Activated naive CD4-positive, alpha-beta T cell treated with anti-CD3 and anti-CD28 coated beads, Interleukin-2, amount 50 U/mL, for 24 hours (primary cell): ENCODE results near the gene RPS16.

Experiments
- H3K27ac Mint-ChIP-seq: one replicate; pipeline ENCODE4 v1.8.0; 2021; ENCODE audit warnings: mild to moderate bottlenecking, mixed read lengths
- H3K27me3 Mint-ChIP-seq: one replicate; pipeline ENCODE4 v1.8.0; 2021; ENCODE audit warnings: mixed read lengths
- H3K36me3 Mint-ChIP-seq: one replicate; pipeline ENCODE4 v1.8.0; 2021; ENCODE audit warnings: mixed read lengths
- H3K4me1 Mint-ChIP-seq: one replicate; pipeline ENCODE4 v1.8.0; 2021; ENCODE audit warnings: mixed read lengths
- H3K4me3 Mint-ChIP-seq: one replicate; pipeline ENCODE4 v1.8.0; 2021; ENCODE audit warnings: mild to moderate bottlenecking, mixed read lengths
- H3K9me3 Mint-ChIP-seq: one replicate; pipeline ENCODE4 v1.8.0; 2021; ENCODE audit warnings: mixed read lengths

The RPS16 gene

DNA sequence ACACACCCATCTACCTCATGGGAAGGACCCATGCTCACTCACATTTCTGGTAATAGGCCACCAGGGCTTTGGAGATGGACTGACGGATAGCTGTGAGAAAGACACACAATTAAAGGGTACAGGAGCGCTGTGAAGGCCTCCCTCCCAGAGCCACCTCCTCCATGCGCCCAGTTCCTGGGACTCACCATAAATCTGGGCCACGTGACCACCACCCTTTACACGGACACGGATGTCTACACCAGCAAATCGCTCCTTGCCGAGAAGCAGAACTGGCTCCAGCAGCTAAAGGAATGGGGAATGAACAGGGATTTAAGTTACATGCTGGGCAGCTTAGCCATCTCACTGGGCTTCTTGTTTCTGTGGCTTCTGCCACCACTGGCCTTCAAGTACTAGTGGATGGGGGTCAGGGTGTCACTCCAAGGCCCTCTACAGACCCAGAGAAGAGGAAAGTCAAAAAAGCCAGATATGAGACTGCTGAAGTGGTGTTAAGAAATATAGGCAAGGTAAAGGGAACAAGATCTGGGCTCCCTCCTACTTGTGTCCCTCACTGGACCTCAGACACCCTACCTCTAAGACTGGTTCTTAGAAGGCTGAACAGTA, 2.2 kb downstream of the RPS16 start:
- Mint-ChIP-seq H3K27ac (peak overlapping the region; percentile 87), H3K36me3 (peaks cover 20% of the 10 kb centered on the region), H3K4me3 (peak overlapping the region; percentile 99), H3K4me1 (peaks cover 45% of the 10 kb centered on the region), H3K9me3 (no peaks in the 10 kb centered on the region), H3K27me3 (no peaks in the 10 kb centered on the region)

DNA sequence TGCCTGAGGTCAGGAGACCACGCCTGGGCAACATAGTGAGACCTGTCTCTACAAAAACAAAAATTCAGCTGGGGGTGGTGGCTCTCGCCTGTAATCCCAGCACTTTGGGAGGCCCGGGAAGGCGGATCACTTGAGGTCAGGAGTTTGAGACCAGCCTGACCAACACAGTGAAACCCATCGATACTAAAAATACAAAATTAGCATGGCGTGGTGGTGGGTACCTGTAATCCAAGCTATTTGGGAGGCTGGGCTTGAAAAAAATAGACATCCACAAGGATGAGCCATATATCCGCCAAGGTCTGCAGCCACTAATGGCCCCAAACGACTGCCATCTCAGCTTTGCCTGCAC, 3.1 kb downstream of the RPS16 start:
- no peaks in the 10 kb centered on the region for H3K27me3 Mint-ChIP-seq
- H3K4me1 Mint-ChIP-seq: peaks cover 45% of the 10 kb centered on the region
- H3K27ac Mint-ChIP-seq: peak overlapping the region; percentile 84
- peaks cover 20% of the 10 kb centered on the region for H3K36me3 Mint-ChIP-seq
- H3K4me3 Mint-ChIP-seq: peak overlapping the region; percentile 61
- no peaks in the 10 kb centered on the region for H3K9me3 Mint-ChIP-seq

DNA sequence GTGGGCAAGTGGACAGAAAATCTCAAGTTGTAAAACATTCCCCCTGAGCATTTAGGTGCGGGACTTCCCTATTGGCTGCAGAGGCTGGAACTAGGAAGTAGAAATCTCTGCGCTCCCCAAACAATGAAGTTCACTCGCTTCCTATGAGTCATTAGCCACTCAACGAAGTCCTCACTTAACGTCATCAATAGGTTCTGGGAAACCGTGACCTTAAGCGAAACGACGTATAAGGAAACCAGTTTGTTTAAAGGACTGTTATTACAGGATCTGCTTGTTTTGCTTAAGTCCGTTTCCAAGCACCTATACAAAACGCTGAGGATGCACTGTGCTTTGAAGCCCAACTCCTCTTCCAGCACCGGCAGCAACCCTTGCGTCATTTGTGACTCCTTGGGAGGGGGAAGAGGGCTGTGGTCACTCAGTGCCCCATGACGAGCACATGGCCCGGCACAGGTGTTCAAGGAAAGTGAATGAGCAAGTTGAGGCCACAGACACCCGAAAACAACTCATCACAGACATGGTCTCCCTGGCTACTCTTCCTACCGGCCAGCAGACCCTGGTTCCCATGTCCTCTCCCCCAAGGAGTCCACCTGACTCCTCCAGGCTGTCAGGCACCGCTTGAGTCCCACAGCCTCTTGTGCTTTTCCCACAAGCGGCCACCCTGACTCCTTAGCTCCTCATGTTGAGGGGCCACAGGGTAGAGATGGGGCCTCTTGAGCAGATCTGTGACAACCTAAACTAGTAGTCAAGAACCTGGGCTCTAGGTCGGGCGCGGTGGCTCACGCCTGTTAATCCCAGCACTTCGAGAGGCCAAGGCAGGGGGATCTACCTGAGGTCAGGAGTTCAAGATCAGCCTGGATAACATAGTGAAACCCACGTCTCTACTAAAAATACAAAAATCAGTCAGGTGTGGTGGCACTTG, 4.8 kb downstream of the RPS16 start:
- Mint-ChIP-seq H3K36me3 (peaks cover 20% of the 10 kb centered on the region), H3K4me3 (peak overlapping the region; percentile 30), H3K9me3 (no peaks in the 10 kb centered on the region), H3K27me3 (no peaks in the 10 kb centered on the region), H3K4me1 (peaks cover 36% of the 10 kb centered on the region), H3K27ac (peak overlapping the region; percentile 41)

DNA sequence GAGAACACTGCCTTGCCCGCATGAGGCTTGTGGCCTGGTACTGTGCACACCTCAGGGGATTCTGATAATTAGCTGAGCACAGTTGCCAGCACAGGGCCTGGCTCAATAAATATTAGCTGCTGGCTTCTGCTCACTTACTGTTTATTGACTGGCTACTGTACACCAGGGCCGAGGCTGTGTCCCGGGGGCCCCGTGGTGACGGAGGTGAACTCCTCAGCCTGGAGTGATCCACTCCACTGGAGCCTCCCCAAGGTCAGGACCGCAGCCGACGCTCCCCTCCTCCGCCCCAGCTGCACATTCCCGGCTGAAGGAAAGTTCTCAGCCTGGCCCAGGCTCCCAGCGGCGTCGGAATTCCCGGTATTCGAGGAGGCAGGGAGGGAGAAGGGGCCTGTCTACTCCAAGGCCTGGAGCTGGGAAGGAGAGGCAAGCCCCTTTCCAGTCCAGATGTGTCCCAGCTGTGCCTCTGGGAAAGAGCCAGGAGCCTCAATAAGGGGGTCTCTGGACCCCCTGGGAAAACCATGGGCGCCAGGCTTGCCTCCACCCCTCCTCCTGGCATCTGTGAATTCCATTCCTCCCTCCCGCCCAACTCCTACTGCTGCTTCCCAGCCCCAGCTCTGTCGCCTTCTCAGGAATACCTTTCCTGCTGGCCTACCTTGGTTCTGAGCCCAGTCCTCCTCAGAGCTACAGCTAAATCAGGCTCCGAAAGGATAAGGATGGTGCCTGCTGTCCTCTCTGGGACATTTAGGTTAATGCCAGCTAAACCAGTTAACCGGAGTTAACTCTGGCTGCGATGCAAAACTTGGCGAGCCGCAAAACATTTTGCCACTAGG, 7.3 kb downstream of the RPS16 start:
- Mint-ChIP-seq H3K4me1 (peaks cover 19% of the 10 kb centered on the region), H3K4me3 (no peak overlapping the region), H3K9me3 (no peaks in the 10 kb centered on the region), H3K27ac (no peak overlapping the region), H3K36me3 (peaks cover 7% of the 10 kb centered on the region), H3K27me3 (no peaks in the 10 kb centered on the region)

DNA sequence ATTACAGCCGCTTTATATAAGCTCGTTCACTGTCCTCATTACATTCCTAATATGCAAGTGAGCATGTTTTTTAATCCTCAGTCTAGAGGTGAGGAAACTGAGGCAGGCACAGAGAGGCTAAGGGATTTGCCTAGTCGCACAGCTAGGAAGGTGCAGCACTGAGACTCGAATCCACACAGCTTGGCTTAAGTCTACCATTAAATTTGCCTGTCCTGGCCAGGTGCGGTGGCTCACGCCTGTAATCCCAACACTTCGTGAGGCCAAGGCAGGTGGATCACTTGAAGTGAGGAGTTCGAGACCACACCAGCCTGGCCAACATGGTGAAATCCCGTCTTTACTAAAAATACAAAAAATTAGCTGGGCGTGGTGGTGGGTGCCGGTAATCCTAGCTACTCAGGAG, 8.0 kb downstream of the RPS16 start:
- Mint-ChIP-seq H3K27me3 (no peaks in the 10 kb centered on the region), H3K27ac (no peak overlapping the region), H3K36me3 (peaks cover 3% of the 10 kb centered on the region), H3K9me3 (no peaks in the 10 kb centered on the region), H3K4me1 (peaks cover 11% of the 10 kb centered on the region), H3K4me3 (no peak overlapping the region)

DNA sequence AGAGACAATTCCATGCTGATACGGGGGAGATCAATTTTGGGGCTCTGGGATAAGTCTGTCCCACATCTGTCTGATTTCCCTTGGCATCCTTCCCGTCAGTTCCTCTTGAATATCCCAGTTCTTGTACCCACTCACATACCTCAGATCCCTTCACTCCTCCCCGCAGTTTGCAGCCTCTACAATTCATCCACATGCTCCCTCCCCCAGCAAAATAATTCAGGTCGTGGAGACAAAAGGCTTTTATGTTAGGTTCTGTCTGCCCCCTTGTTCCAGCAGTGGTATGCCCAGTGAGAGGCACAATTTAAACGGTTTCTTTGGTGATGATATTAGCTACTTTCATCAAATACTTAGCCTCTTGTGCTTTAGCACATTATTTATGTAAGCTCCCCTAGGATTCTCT, 9.6 kb downstream of the RPS16 start:
- Mint-ChIP-seq H3K9me3 (no peaks in the 10 kb centered on the region), H3K4me3 (no peak overlapping the region), H3K36me3 (no peaks in the 10 kb centered on the region), H3K4me1 (peaks cover 6% of the 10 kb centered on the region), H3K27ac (no peak overlapping the region), H3K27me3 (no peaks in the 10 kb centered on the region)

DNA sequence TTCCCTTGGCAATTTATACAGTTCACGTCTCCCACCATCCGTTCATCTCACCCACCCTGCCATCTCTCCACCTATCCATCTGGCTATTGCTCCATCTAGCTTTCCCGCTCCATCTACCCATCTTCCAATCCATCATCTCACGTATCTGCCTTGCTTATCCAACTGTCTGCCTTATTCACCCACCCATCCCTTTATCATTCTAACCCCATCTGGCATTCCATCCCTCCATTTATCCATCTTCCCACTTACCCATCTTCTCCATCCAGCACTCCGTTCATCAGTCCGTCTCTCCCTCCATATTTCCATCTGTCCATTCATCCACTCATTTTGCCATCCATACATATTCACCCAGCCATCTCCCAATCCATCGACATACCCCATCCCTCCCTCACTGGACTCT, 10.0 kb downstream of the RPS16 start:
- Mint-ChIP-seq H3K9me3 (no peaks in the 10 kb centered on the region), H3K27ac (no peak overlapping the region), H3K27me3 (no peaks in the 10 kb centered on the region), H3K4me1 (peaks cover 2% of the 10 kb centered on the region), H3K36me3 (no peaks in the 10 kb centered on the region), H3K4me3 (no peak overlapping the region)

DNA sequence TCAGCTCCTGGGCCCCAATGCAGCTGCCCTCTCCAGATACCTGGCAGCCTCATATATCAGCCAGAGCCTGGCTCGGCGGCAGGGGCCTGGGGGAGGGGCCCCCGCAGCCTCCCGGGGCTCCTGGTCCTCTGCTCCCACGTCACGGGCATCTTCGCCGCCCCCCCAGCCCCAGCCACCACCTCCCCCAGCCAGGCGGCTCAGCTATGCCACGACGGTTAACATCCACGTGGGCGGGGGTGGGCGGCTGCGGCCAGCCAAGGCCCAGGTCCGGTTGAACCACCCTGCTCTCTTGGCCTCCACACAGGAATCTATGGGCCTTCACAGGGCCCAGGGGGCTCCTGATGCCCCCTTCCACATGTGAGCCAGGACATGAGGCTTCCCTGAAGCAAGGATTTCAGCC, 10.8 kb downstream of the RPS16 start:
- no peaks in the 10 kb centered on the region for H3K36me3 Mint-ChIP-seq
- no peak overlapping the region for H3K27ac Mint-ChIP-seq
- no peaks in the 10 kb centered on the region for H3K27me3 Mint-ChIP-seq
- H3K4me3 Mint-ChIP-seq: no peak overlapping the region
- no peaks in the 10 kb centered on the region for H3K4me1 Mint-ChIP-seq
- H3K9me3 Mint-ChIP-seq: no peaks in the 10 kb centered on the region

DNA sequence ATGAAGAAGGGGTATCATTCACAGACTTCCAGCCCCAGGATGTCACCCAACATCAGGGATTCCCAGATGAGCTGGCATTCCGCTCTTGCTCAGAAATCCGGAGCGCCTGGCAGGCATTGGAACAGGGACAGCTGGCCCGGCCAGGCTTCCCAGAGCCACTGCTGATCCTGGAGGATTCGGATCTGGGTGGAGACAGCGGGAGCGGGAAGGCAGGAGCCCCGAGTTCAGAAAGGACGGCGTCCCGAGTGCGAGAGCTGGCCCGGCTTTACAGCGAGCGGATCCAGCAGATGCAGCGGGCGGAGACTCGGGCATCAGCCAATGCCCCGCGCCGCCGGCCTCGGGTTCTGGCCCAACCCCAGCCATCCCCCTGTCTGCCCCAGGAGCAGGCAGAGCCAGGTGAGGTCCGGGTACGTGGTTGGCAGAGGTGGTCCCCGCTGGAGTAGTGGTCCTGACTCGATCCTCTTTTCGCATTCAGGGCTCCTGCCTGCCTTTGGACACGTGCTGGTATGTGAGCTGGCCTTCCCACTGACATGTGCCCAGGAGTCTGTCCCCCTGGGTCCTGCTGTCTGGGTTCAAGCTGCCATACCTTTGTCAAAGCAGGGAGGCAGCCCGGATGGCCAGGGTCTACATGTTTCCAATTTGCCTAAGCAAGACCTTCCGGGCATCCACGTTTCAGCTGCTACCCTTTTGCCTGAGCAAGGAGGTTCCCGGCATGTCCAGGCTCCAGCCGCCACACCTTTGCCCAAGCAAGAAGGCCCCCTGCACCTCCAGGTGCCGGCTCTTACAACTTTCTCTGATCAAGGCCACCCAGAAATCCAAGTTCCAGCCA, 12.3 kb downstream of the RPS16 start:
- Mint-ChIP-seq H3K27me3 (no peaks in the 10 kb centered on the region), H3K27ac (no peak overlapping the region), H3K4me3 (no peak overlapping the region), H3K36me3 (no peaks in the 10 kb centered on the region), H3K4me1 (no peaks in the 10 kb centered on the region), H3K9me3 (no peaks in the 10 kb centered on the region)

DNA sequence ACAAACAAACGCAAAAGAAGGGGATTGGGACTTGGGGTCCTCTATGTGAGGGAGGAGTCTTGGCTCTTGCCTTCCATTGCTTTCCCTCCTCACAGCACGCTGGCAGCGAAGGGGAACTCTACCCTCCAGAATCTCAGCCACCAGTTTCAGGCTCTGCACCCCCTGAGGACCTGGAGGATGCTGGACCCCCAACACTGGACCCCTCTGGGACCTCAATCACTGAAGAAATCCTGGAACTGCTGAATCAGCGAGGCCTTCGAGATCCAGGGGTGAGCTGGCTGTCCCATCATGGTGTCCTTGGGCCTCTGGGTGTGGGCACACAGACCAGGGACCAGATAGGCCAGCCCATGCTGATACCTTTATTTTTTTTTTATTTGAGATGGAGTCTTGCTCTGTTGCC, 13.7 kb downstream of the RPS16 start:
- Mint-ChIP-seq H3K27ac (no peak overlapping the region), H3K9me3 (no peaks in the 10 kb centered on the region), H3K4me1 (no peaks in the 10 kb centered on the region), H3K27me3 (no peaks in the 10 kb centered on the region), H3K36me3 (no peaks in the 10 kb centered on the region), H3K4me3 (no peak overlapping the region)

DNA sequence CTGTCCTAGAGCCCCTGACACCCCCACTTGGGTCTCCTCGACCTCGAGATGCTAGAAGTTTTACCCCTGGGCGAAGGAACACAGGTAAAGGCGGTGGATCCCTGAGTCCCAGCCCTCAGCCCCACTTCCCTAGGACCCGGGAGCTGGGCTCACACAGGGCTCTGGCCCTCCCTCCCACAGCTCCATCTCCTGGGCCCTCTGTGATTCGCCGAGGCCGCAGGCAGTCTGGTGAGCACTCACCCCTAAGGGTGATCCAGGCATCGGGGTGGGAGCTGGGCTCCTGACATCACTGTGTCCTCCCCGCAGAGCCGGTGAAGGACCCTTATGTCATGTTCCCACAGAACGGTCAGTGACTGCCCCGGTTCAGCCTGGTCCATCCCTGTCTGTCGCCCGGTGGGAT, 15.0 kb downstream of the RPS16 start:
- no peaks in the 10 kb centered on the region for H3K9me3 Mint-ChIP-seq
- no peaks in the 10 kb centered on the region for H3K36me3 Mint-ChIP-seq
- H3K27me3 Mint-ChIP-seq: no peaks in the 10 kb centered on the region
- no peaks in the 10 kb centered on the region for H3K4me1 Mint-ChIP-seq
- H3K4me3 Mint-ChIP-seq: no peak overlapping the region
- H3K27ac Mint-ChIP-seq: no peak overlapping the region

DNA sequence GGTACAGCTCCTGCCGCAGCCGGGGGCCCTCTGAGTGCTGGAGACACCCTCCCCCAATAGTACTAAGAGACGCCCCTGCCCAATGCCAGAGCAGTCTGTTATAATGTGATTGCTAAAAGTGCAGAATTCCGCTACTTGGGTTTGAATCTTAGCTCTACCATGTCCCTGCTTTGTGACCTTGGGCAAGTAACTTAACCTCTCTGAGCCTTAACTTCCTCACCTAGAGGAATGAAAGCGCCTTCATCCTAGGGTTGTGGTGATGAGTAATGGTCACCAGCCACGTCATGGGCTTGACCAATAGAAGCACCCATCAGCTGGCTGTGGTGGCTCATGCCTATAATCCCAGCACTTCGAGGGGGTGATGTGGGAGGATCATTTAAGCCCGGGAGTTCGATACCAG, 16.7 kb downstream of the RPS16 start:
- Mint-ChIP-seq H3K9me3 (no peaks in the 10 kb centered on the region), H3K4me1 (peaks cover 6% of the 10 kb centered on the region), H3K27me3 (no peaks in the 10 kb centered on the region), H3K4me3 (no peak overlapping the region), H3K27ac (no peak overlapping the region), H3K36me3 (no peaks in the 10 kb centered on the region)

DNA sequence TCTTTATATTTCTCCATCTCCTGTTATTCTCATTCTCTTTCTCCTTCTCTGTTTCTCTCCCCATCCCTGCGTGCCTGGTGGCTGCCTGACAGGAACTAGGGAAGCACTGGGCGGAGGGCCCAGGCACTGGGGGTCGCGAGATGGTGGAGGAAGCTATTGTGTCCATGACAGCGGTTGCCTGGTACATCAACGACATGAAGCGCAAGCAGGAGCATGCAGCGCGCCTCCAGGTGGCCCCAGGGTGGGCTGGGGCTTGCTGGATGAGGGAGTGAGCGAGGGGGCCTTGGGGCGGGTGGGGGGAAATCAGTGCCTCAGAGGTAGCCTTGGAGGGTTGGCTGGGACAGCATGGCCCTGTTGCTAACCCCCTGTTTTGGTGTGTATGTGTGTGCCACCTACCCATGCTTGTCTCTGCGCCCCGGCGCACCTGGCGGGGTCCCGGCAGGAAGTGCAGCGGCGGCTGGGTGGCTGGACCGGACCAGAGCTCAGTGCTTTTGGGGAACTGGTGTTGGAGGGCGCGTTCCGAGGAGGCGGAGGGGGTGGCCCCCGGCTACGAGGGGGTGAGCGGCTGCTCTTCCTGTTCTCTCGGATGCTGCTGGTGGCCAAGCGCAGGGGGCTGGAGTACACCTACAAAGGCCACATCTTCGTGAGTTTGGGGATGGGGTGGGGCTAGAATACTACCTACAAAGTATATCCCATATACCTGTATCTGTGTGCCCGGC, 18.1 kb downstream of the RPS16 start:
- H3K27ac Mint-ChIP-seq: no peak overlapping the region
- no peak overlapping the region for H3K4me3 Mint-ChIP-seq
- H3K36me3 Mint-ChIP-seq: no peaks in the 10 kb centered on the region
- H3K27me3 Mint-ChIP-seq: no peaks in the 10 kb centered on the region
- no peaks in the 10 kb centered on the region for H3K9me3 Mint-ChIP-seq
- peaks cover 11% of the 10 kb centered on the region for H3K4me1 Mint-ChIP-seq

DNA sequence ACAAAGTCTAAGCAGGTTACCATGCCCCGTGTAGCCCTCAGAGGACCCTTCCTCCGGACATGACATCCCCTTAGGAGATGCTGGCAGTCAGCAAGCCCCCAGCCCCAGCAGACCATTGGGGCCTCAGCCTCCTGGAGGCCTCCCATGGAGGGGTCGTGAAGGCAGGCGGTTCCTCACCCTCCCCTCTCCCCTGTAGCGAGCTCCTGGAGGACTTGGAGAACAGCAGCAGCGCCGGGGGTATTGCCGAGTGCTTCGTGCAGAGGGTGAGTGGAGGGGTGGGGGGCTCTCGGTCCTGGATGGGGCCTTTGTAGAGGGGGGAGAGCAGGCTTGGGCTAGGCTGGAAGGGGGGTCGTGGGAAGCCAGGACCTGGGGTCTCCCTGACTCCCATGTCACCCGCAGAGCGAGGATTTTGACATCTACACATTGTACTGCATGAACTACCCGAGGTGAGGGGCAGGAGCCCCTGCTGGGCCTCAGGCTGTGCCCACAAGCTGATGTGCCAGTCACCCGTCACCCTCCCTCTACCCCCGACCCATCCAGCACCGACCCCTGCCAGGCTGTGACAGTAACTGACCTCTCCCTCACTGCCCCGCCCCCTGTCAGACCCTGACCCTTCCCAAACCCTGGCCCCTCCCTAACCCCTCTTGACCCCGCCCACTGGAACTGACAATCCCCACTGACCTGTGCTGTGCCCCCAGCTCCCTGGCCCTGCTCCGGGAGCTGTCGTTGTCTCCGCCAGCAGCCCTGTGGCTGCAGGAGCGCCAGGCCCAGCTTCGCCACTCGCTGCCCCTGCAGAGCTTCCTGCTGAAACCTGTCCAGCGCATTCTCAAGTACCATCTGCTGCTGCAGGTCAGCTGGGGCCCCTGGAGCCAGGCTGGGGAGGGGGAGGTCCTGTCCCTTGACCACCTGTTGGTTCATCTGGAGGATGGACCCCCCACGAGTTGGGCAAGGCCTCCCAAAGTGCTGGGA, 19.3 kb downstream of the RPS16 start:
- Mint-ChIP-seq H3K27ac (no peak overlapping the region), H3K36me3 (no peaks in the 10 kb centered on the region), H3K4me3 (no peak overlapping the region), H3K27me3 (no peaks in the 10 kb centered on the region), H3K9me3 (no peaks in the 10 kb centered on the region), H3K4me1 (peaks cover 19% of the 10 kb centered on the region)
